HG03039 (cell line): ENCODE measurements around the gene SLC8A2.
A peak's percentile ranks its signal among the peaks of the same experiment; 100 is the strongest.

Experiments used
- ATAC-seq: cut with Tn5 transposase; IDR thresholded peaks from one replicate; pipeline ENCODE4 v1.9.1; 2021; ENCODE audit warnings: mild to moderate bottlenecking, moderate library complexity; ENCODE audit not compliant: unreplicated experiment

Gene SLC8A2, protein sequence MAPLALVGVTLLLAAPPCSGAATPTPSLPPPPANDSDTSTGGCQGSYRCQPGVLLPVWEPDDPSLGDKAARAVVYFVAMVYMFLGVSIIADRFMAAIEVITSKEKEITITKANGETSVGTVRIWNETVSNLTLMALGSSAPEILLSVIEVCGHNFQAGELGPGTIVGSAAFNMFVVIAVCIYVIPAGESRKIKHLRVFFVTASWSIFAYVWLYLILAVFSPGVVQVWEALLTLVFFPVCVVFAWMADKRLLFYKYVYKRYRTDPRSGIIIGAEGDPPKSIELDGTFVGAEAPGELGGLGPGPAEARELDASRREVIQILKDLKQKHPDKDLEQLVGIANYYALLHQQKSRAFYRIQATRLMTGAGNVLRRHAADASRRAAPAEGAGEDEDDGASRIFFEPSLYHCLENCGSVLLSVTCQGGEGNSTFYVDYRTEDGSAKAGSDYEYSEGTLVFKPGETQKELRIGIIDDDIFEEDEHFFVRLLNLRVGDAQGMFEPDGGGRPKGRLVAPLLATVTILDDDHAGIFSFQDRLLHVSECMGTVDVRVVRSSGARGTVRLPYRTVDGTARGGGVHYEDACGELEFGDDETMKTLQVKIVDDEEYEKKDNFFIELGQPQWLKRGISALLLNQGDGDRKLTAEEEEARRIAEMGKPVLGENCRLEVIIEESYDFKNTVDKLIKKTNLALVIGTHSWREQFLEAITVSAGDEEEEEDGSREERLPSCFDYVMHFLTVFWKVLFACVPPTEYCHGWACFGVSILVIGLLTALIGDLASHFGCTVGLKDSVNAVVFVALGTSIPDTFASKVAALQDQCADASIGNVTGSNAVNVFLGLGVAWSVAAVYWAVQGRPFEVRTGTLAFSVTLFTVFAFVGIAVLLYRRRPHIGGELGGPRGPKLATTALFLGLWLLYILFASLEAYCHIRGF

DNA sequence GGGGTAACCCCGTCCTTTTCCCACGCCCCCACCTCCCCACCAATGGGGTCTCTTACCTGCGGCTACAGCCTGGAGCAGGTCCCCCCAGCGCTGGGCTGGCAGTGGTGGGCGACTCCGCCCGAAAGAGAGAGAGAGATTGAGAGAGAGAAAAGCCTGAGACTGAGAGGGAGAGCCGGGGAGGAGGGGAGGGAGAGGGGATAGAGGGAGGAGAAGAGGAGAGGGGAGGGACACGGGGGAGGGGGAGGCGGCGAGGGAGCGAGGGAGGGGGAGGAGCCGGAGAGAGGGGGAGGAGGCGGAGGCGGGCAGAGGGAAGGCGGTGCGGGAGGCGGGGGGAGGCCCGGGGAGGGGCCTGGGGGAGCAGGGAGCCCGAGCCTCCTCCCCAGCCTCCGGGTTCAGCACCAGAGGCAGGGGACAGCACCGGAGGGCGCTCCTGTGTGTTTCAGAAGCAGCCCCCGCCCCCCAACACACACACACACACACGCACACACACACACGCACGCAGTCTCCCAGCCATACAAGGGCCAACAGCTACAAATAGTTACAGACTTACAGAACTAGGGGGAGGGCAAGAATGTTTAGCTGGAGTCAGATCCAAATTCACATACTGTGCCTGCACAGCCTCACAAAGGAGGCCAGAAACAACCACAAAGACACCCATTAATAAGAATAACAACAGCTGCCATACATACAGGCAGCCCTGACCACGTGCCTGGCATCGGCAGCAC lies at the start of gene SLC8A2:
Gene SLC8A2, minus strand, starts transcription at position 161 of the 725 bp plus-strand sequence. CDS start 5,490 bp downstream, outside the sequence.
- no peak for ATAC-seq

DNA sequence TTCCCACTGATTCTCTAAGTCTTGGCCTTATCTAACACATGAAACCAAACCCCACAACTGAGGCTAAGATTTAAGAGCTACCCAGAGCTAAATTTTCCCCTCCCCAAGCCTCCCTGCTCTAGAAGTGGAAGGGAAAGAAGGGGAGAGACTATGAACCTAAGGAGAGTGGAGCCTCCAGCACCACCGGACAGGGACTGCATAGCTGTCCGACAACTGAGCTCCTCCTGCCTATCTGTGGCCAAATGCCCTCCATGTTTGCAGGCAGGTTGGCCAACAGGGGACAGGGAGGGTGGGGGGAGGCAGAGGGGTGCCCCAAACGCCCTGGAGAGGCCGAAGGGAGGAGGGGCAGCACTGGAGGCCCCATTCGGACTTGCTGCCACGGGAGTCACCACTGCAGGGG lies 49.1 kb upstream of the SLC8A2 start:
- ATAC-seq: no peak

DNA sequence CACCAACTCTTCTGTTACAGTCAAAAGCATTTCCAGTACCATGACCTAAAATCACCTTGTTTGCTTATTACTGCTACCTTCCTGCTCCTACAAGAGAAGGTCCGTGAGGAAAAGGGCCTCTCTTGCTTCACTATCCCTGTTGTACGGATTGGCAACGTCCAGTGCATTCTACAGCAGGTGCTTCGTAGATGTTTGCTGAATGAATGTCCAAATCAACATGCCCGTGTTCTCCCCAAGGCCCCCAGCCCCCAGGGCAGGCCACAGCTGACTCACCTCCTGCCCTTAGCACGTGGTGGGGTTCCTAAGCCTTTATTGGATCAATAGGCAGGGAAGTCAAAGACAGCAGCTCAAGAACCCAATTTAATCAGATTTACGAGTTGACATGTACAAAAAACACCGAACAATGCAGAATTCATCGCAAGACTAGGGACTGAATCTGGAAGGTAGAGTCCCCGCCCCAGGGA lies 48.7 kb upstream of the SLC8A2 start:
- ATAC-seq: no peak

DNA sequence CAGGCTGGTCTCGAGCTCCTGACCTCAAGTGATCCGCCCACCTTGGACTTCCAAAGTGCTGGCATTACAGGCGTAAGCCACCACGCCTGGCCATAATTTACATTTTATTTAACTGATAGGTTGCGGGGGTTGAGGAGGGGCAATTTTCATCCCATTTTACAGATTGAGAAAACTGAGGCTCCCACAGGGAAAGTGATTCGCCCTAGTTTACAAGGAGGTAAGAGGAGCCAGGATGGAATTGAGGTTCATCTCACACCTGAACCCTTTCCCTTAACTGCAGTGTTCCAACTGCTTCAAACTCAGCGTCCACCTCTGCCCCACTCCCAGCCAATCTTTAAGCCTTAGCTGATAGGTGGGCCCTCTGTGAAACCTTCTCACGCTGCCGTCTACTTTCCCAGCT lies 47.2 kb upstream of the SLC8A2 start:
- no peak for ATAC-seq

DNA sequence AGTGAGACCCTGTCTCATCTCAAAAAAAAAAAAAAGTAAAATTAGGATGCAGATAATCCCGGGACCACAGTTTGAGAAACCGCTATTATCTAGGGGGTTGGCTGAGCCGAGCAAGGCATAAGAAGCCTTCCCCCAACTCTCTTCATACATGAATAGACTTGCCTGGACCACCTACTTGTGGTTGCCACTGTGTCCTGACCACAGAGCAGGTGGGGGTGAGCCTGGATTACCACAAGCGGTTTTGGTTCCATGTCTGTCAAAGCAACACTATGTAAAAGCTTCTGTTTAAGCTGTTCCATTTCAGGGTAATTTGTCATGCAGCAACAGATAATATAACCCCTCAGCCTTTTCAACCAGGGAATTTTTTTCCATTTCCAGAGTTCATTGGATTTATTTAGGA lies 46.4 kb upstream of the SLC8A2 start:
- ATAC-seq: no peak

DNA sequence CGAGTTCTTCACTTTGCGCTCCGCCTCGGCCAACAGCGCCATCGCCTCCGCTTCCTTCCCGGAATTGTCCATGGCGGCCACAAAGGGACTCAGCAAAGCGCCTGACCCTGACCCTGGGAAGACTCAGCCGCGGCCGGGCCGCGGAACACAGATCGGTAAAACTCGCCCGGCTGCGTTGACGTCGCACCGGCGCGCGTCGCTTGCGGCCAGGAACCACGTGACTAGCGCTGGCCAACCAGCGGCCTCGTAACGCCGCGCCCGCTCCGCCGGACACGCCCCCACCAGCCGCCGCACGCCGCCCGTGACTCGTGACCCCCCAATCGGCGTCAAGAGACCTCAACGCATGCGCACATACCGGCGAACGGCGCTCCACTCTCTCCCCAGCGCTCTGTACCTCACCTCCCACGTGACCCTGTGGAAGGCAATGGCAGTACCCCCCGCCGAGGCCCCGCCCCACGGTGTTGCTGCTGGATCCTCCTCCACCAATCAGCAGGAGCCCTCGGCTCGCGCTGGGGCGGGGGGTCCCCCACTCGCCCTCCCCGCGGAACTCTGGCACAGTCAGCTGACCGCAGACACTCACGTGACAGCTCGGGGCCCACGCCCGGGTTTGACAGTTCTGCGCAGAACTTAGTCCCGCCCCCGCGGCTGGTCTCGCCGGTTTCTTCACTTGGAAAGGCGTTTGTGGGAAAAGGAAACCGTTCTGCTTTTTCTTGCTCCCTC lies 43.3 kb upstream of the SLC8A2 start, which contains the start of gene NAPA:
Gene NAPA, minus strand, starts transcription at position 195 of the 720 bp plus-strand sequence. Its CDS starts 123 bp downstream, at position 72.
- ATAC-seq: peak; percentile 76

DNA sequence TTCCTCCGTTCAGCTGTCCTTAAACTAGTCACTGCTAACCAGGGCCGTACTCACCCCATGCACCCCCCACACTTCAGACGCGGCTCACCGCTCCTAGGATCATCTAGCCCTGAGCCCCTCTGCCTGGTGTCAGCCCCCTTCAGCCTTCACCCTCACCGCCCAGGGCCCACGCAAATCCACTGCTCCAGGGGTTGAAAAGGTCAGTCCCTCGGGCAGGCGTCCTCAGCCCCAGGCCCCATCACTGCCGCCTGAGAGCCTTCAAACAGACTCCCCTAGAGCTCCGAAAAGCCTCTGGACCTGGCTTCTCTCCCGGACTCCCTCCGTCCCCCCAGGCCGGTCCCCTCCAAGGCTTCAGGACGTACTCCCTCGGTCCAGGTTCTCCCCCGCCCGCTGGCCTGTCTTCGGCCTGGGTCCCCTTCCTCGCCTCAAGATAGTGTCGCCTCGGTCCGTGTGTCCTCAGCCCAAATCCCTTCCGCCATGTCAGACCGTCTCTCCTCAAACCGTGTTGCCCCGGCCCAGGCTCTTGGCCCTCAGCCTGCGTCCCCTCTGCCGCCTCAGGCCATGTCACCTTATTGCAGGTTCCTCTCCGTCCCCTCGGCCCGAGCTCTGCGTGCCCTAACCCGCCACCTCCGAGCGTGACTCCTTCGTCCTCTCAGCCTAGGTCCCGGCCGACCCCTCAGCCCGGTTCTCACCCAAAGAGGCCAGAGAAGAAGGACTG lies 42.6 kb upstream of the SLC8A2 start:
- no peak for ATAC-seq

DNA sequence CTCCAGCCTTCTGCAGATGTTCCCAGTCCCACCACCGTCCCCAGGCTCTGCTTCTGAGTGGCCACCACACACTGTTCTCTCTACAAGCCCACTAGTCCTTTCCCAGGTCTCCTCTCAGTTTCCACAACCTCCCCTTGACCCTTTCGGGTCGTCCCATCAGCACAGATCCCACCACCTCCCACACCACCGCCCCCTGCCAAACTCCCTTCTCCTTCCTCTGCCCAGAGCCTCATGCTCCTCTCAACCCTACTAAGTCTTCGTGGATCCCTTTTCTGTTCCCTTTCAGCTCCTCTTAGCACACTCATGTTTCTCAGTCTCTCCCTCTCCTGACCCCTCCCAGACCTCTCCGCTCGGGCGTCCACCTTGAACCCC lies 41.2 kb upstream of the SLC8A2 start:
- no peak for ATAC-seq

DNA sequence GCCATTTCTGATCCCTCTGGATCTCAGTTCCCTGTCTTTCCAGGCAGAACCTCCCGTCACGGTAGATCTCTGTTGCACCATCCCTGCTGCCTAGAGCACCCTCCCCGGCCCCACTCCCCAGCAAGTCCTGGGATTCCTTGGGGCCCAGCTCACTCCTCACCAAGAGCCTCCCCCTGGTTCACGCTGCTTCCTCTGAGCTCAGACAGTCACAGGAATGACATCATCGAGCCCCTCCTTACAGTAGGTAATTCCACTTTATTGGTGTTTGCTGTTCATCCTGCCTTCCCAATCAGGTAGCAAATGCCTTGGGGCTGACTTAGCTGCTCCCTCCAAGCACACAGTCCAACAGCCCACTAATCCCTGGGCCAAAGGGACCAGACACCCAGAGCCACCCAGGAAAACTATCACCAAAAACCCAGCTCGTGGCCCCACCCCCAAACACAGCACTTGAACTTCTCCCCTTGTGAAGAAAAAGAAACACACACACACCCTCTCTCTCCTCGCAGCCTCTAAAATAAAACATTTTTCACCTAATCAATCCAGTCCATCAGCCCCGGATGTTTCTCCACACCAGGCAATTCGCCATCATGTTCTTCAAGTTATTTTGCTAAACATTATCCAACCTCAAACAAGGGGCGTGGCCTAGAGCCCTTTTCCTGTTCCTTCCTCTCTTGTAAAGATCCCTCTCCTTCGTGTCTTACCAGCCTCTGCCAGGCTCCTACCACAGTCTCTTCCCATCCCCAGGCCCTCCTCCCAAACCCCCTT lies 40.7 kb upstream of the SLC8A2 start:
- ATAC-seq: no peak

DNA sequence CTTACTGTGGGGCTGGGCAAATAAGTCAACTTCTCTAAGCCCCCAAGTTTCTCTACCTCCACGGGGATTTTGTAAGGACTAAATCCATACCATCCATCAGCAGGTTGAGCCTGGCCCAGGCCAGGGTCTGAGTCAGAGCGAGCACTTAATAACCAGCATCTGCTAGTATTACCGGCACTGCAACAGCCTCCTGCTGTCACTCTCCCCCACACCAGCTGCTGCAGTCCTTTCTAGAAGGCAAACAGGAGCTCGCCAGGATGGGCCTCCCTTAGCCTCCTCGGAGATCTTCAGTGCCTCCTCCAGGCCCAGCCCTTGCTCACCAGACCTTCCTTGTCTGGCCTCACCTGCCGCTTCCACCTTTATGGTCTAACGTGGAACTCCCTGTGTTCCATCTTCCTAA lies 40.0 kb upstream of the SLC8A2 start:
- no peak for ATAC-seq

DNA sequence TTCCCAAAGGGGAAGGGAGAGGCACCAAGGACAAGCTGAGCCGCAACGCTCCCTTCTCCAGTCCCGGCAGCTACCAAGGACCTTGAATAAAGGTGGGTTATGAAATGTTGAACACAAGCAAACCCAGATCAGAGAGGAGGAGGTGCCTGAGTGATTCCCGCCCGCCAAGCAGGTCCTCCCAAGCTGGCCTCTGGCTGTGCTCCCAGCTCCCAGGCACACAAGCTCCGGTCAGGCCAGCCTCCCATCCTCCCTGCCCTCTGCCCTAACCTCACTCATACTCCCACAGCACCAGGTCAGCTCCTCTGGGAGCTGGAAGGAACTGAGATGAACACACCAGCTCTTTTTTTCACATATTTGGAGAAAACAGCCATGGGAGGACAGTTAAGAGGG lies 39.4 kb upstream of the SLC8A2 start:
- no peak for ATAC-seq

DNA sequence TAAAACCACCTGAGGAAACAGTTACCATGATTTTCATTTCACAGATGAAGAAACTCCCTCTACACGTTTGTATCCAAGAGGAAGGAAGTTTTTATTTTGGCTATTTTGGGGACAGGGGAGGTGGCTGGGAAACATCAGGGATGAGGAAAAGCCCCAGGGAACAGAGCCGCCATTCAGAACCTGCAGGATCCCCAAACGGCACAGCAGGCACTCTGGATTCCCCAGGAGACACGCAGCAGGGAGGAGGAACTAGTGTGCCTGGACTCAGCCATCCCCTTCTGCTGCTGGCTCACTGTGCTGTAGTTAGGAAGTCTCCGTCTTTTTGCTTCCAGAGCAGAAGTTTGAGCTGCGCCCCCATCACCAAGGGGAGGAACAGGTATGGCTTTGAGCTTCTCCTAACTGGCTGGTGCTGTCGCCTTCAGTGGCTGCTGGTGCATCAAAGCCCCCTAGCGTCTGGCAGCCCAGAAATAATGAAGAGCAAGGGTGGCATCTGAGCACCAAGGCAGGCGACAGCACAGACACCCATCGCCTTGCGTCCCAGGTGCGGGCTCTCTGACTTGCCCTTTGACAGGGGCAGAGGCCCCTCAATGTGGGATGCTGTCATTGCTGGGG lies 38.9 kb upstream of the SLC8A2 start:
- ATAC-seq: no peak

DNA sequence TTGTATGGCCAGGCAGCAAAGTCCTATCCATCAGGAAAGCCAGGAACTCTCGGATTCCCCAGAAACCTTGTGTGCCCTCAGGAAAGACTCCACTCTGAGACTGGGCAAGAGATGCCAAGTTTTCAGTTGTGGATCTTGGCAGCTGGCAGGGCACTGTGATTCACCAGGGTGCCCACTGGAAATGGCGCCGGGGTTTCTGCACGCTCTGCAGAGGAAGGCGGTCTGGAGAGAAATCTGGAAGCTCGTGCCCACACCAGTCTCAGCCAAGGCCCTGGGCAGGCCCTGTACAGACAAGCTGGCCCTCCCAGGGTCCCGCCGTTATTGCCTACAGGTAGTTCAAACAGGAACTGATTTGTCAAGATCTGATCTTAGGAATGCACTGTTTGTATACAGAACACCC lies 38.3 kb upstream of the SLC8A2 start:
- no peak for ATAC-seq

DNA sequence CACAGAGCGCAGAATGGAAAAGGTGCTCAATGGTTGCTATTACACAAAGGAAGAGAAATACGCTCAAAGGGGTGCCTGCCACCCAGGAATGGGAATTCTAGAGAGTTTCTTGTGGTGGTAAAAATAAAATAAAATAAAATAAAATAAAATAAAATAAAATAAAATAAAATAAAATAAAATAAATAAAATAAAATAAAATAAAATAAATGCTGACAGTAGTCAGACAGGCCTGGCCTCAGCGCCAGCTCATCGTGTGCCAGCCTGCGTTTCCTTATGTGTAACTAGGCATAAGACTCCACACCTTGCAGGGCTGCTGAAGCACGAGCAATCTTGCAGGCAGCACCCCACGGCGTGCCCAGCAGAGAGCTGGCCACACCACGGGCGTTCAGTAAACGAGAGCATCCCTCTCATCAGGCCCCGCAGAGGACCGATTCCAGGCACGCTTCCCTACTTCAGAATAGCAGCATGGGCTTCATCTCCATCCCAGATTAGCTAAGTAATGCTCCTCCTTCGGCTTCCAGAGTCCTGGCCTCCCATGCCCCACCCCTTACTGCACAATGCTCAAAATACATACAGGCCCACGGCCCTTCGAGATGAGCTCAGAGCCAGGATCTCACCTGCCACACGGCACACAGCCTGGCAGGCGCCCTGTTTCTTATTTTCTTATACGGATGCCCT lies 37.6 kb upstream of the SLC8A2 start:
- ATAC-seq: no peak

DNA sequence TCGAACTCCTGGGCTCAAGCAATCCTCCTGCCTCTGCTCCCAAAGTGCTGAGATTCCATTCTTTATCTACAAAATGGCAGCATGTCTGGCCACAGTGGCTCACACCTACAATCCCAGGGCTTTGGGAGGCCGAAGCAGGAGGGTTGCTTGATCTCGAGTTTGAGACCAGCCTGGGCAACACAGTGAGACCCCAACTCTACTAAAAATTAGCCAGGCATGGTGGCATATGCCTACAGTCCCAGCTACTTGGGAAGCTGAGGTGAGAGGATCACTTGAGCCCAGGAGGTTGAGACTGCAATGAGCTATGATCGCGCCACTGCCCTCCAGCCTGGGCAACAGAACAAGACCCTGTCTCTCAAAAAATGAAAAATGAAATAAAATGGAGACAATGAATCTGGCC lies 37.0 kb upstream of the SLC8A2 start:
- ATAC-seq: no peak

DNA sequence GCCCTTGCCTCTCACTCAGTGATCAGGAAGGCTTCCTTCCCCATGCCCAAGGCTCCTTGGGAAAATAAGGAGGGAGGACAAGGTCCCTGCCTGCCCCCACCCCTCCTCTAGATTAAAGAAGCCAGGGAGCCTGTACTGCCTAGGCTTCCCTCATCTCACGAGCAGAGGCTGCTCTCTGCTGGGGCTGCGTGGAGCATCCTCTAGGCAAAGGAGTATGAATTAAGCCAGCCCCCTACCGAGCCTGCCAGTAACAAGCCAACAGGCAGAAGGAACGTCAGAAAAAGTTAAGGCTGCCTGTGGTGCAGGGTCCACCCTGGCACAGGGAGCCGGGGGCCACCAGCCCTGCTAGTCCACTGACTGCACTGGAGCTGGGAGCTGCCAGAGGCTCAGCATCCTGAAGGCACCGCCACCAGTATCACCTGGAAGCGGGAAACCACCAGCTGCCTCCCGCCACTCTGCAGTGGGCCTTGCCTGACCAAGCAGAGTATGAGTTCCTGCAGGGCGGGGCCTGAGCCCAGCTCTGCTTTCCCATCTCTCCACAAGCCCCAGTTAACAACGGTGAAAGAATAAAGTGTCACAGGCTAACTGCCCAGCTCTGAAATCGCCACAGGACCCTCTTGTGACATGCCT lies 36.3 kb upstream of the SLC8A2 start:
- no peak for ATAC-seq

DNA sequence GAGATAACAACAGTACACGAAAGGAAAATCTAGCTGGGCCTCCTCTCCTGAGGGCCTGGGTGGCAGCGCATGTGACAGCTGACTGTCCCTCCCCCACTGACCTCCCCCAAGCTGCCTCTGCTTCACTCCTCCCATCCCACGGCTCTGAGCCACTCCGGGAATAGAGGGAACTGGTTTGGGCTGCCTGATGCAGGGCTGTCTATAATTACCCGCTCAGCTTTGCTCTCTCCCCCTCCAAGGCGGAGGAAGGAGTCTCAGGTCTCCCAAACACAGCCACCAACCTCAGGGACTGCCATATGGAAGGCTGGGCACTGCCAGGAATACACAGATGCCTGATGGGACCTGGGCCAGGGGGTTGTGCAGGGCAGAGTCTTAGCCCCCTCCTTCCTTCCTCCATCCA lies 35.3 kb upstream of the SLC8A2 start:
- ATAC-seq: no peak

DNA sequence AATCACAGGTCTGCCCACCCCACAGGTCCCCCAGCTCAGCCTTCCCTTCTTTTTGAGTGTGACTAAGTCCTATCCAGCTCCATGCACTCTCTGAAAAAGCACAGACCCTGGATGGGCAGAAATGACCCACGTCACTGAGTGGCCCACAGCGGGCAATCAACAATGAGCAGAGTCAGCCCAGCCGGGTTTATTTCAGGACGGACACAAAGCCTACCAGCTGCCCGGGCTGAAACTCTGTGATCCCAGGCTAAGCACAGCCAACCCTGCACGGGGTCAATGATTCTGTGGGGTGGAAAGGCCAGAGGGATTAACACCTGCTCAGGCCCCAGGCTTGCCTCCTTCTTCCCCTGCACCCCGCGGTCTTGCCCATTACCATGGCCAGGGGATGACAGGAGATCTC lies 34.8 kb upstream of the SLC8A2 start:
- no peak for ATAC-seq
